Esophagus squamous epithelium (tissue), 5 donors: Measurements from ENCODE around the gene WDR91. TPM values are rescaled to one million over a fixed set of nuclear protein-coding genes. Genes with fewer than 3 reads are reported as not detected.

Source experiments
- DNase-seq: peaks from one replicate; lab custom pipeline; 2025; lab: John Stamatoyannopoulos, UW
- H3K27ac ChIP-seq, 4 donors: fragments of 200-600 bp; sonication (generic); one replicate each; pipeline ENCODE4 v1.5.1; 2016 to 2019; ENCODE audit warnings: mild to moderate bottlenecking in 1 of 4
- H3K27me3 ChIP-seq, 4 donors: fragments of 200-600 bp; sonication (generic); 1 replicate in 3 of 4; 2 replicates in 1 of 4; pipeline versions ENCODE4 v1.5.1 to v1.6.0; 2017 to 2021; ENCODE audit warnings: antibody characterized with exemption in 1 of 4
- H3K36me3 ChIP-seq, 3 donors: fragments of 200-600 bp; sonication (generic); one replicate each; pipeline ENCODE4 v1.5.1; 2016 to 2019
- H3K4me1 ChIP-seq, 3 donors: fragments of 200-600 bp; sonication (generic); one replicate each; pipeline ENCODE4 v1.5.1; 2017 to 2019
- H3K4me3 ChIP-seq, 4 donors: fragments of 200-600 bp; sonication (generic); 1 replicate in 3 of 4; 2 replicates in 1 of 4; pipeline ENCODE4 v1.5.1; 2016 to 2019; ENCODE audit warnings: mild to moderate bottlenecking in 2 of 4, moderate library complexity in 1 of 4
- H3K9me3 ChIP-seq, 3 donors: fragments of 200-600 bp; sonication (generic); one replicate each; pipeline ENCODE4 v1.5.1; 2016 to 2019
- CTCF ChIP-seq, 6 experiments: fragments of 450-650 bp in 4 of 6; fragments of 200-600 bp in 2 of 6; sonication (generic) in 2 of 6; IDR thresholded peaks; one replicate each; pipeline ENCODE4 v1.5.1; 2016 to 2019; ENCODE audit warnings: antibody characterized with exemption in 6 of 6, mild to moderate bottlenecking in 4 of 6, moderate library complexity in 4 of 6
- POLR2A ChIP-seq, 4 donors: fragments of 450-650 bp; IDR thresholded peaks; one replicate each; pipeline ENCODE4 v1.6.1; 2017; ENCODE audit warnings: antibody characterized with exemption in 4 of 4, mild to moderate bottlenecking in 4 of 4, moderate library complexity in 3 of 4
- WGBS, 2 donors: methylation state at CpG; one replicate each; pipeline ENCODE4 v1.1.5; 2018; 5-methylcytosine and 5-hydroxymethylcytosine counted together
- intact Hi-C: fragments of 100-400 bp; cut with DNase I; formaldehyde crosslinking; loops from one replicate; pipeline ENCODE4 v1.15.0; 2022
- total RNA-seq, 4 donors: library from RNA; depleted of rRNA; stranded (reverse); fragments of >200 nt; gene quantifications; one replicate each; pipeline ENCODE4 v1.1.0, GENCODE V29; 2016
- donor health status: DM: yes; HTN: yes; CAD: no.

WDR91 gene
- total RNA-seq, 4 donors from 2014 or later, result 19.6 to 29.0 (median 24.3) TPM

- peaks cover 3 to 33% (median 8%) of the 10 kb centered on the region in 3 donors for H3K4me1 ChIP-seq
- H3K27ac ChIP-seq, result no peak overlapping the region
- intact Hi-C loops, result no loop called here
- no peak for DNase-seq
- TF ChIP-seq CTCF (IDR thresholded peaks at IDR 0.05), result no peak
- TF ChIP-seq POLR2A (IDR thresholded peaks at IDR 0.05), result no peak
- no peak overlapping the region for H3K4me3 ChIP-seq
- WGBS, 2 donors, result 50 to 100% methylated on average over 2 of the region's 12 CpGs
- peaks cover 0 to 11% (median 9%) of the 10 kb centered on the region in 3 donors for H3K9me3 ChIP-seq
- peaks cover 38 to 100% (median 53%) of the 10 kb centered on the region in 3 donors for H3K36me3 ChIP-seq
- no peaks in the 10 kb centered on the region for H3K27me3 ChIP-seq
These were observed 24.5 kb downstream of the WDR91 start for GRCh38 chr7:135186841-135187253.

- TF ChIP-seq POLR2A (IDR thresholded peaks at IDR 0.05) (no peak), CTCF (IDR thresholded peaks at IDR 0.05) (no peak)
- 69 to 89% methylated on average over 2 to 3 of the region's 3 CpGs for WGBS, 2 donors
- Histone ChIP-seq H3K27ac (no peak overlapping the region), H3K36me3 (peaks cover 41 to 100% (median 53%) of the 10 kb centered on the region in 3 donors), H3K4me1 (peaks cover 3 to 28% (median 4%) of the 10 kb centered on the region in 3 donors), H3K4me3 (no peak overlapping the region), H3K9me3 (peaks cover 0 to 18% (median 16%) of the 10 kb centered on the region in 3 donors), H3K27me3 (no peaks in the 10 kb centered on the region)
- DNase-seq, result no peak
- intact Hi-C loops, result no loop called here
These were observed 25.1 kb downstream of the WDR91 start for GRCh38 chr7:135186261-135186540.

GRCh38 chr7:135185471-135186260, 25.7 kb downstream of the WDR91 start:
- peaks cover 41 to 100% (median 53%) of the 10 kb centered on the region in 3 donors for H3K36me3 ChIP-seq
- 74 to 83% methylated on average over 4 to 7 of the region's 7 CpGs for WGBS, 2 donors

GRCh38 chr7:135184254-135184841, 27.0 kb downstream of the WDR91 start:
- no peak for DNase-seq
- H3K36me3 ChIP-seq, result peaks cover 41 to 88% (median 53%) of the 10 kb centered on the region in 3 donors
- intact Hi-C loops, result no loop called here

More at GRCh38 chr7:135185471-135186260, 25.7 kb downstream of the WDR91 start:
- peaks cover 0 to 23% (median 4%) of the 10 kb centered on the region in 3 donors for H3K4me1 ChIP-seq
- TF ChIP-seq CTCF (IDR thresholded peaks at IDR 0.05) (no peak), POLR2A (IDR thresholded peaks at IDR 0.05) (no peak)
- no peak overlapping the region for H3K27ac ChIP-seq
- H3K27me3 ChIP-seq, result no peaks in the 10 kb centered on the region
- no peak for DNase-seq
- H3K9me3 ChIP-seq, result peaks cover 0 to 23% (median 21%) of the 10 kb centered on the region in 3 donors
- no peak overlapping the region for H3K4me3 ChIP-seq
- intact Hi-C loops, result no loop called here

More at GRCh38 chr7:135184254-135184841, 27.0 kb downstream of the WDR91 start:
- WGBS, 2 donors, result 94 to 97% methylated on average over 3 to 4 of the region's 5 CpGs
- H3K4me3 ChIP-seq, result no peak overlapping the region
- peaks cover 0 to 34% (median 21%) of the 10 kb centered on the region in 3 donors for H3K9me3 ChIP-seq
- no peaks in the 10 kb centered on the region for H3K27me3 ChIP-seq
- TF ChIP-seq CTCF (IDR thresholded peaks at IDR 0.05), result no peak
- TF ChIP-seq POLR2A (IDR thresholded peaks at IDR 0.05), result no peak
- H3K27ac ChIP-seq, result no peak overlapping the region
- peaks cover 0 to 14% (median 8%) of the 10 kb centered on the region in 3 donors for H3K4me1 ChIP-seq
